Central memory CD8-positive, alpha-beta T cell (primary cell): ENCODE data around the gene JMJD1C.

ENCODE experiments used
- ATAC-seq: fragments of 150-1000 bp; cut with Tn5 transposase; replicated peaks from 2 replicates; pipeline ENCODE4 v1.10.0; 2022; ENCODE audit warnings: mild to moderate bottlenecking, moderate FRiP score, moderate number of reproducible peaks; ENCODE audit not compliant: poor library complexity, severe bottlenecking; ENCODE audit errors: extremely low read depth
- DNase-seq, 2 donors: peaks; one replicate each; pipeline ENCODE4 v3.0.0; 2021; ENCODE audit warnings: low spot score in 2 of 2
- H3K27ac Mint-ChIP-seq: one replicate; pipeline ENCODE4 v1.8.0; 2022; ENCODE audit warnings: low read depth, mild to moderate bottlenecking, moderate library complexity, mixed read lengths
- H3K27me3 Mint-ChIP-seq: one replicate; pipeline ENCODE4 v1.8.0; 2022; ENCODE audit warnings: mixed read lengths
- H3K36me3 Mint-ChIP-seq: one replicate; pipeline ENCODE4 v1.8.0; 2022; ENCODE audit warnings: mild to moderate bottlenecking, moderate library complexity, mixed read lengths; ENCODE audit not compliant: insufficient read depth
- H3K4me1 Mint-ChIP-seq: one replicate; pipeline ENCODE4 v1.8.0; 2022; ENCODE audit warnings: mixed read lengths
- H3K4me3 Mint-ChIP-seq: one replicate; pipeline ENCODE4 v1.8.0; 2022; ENCODE audit warnings: mild to moderate bottlenecking, moderate library complexity, mixed read lengths
- H3K9me3 Mint-ChIP-seq: one replicate; pipeline ENCODE4 v1.8.0; 2022; ENCODE audit warnings: mixed read lengths

JMJD1C gene

GRCh38 chr10:63375859-63376258, 89.9 kb downstream of the JMJD1C start:
- ATAC-seq = no peak
- Mint-ChIP-seq H3K36me3 (peaks cover 7% of the 10 kb centered on the region), H3K9me3 (no peaks in the 10 kb centered on the region), H3K27me3 (no peaks in the 10 kb centered on the region), H3K4me1 (peaks cover 32% of the 10 kb centered on the region), H3K4me3 (peak overlapping the region; percentile 13), H3K27ac (no peak overlapping the region)
- DNase-seq = no peak

GRCh38 chr10:63375458-63375857, 90.3 kb downstream of the JMJD1C start:
- no peak overlapping the region for H3K27ac Mint-ChIP-seq
- H3K27me3 Mint-ChIP-seq = no peaks in the 10 kb centered on the region
- peaks cover 32% of the 10 kb centered on the region for H3K4me1 Mint-ChIP-seq
- H3K9me3 Mint-ChIP-seq = no peaks in the 10 kb centered on the region
- ATAC-seq = no peak
- H3K36me3 Mint-ChIP-seq = peaks cover 7% of the 10 kb centered on the region
- no peak overlapping the region for H3K4me3 Mint-ChIP-seq
- DNase-seq = no peak

- Mint-ChIP-seq H3K4me3 (no peak overlapping the region), H3K36me3 (peaks cover 3% of the 10 kb centered on the region), H3K9me3 (no peaks in the 10 kb centered on the region), H3K27me3 (no peaks in the 10 kb centered on the region), H3K4me1 (peaks cover 32% of the 10 kb centered on the region), H3K27ac (no peak overlapping the region)
- DNase-seq (no peak), ATAC-seq (no peak)
Observed at GRCh38 chr10:63374991-63375390, 90.8 kb downstream of the JMJD1C start.

- ATAC-seq = no peak
- DNase-seq = no peak
- H3K4me1 Mint-ChIP-seq = peaks cover 32% of the 10 kb centered on the region
- no peak overlapping the region for H3K27ac Mint-ChIP-seq
- no peaks in the 10 kb centered on the region for H3K9me3 Mint-ChIP-seq
- H3K36me3 Mint-ChIP-seq = peaks cover 2% of the 10 kb centered on the region
- no peaks in the 10 kb centered on the region for H3K27me3 Mint-ChIP-seq
- H3K4me3 Mint-ChIP-seq = no peak overlapping the region
Observed at GRCh38 chr10:63373176-63373575, 92.6 kb downstream of the JMJD1C start.

- peaks cover 12% of the 10 kb centered on the region for H3K4me1 Mint-ChIP-seq
- DNase-seq = no peak
- H3K36me3 Mint-ChIP-seq = no peaks in the 10 kb centered on the region
- ATAC-seq = no peak
- no peak overlapping the region for H3K4me3 Mint-ChIP-seq
- no peaks in the 10 kb centered on the region for H3K9me3 Mint-ChIP-seq
- no peak overlapping the region for H3K27ac Mint-ChIP-seq
- H3K27me3 Mint-ChIP-seq = no peaks in the 10 kb centered on the region
Observed at GRCh38 chr10:63369711-63370110, 96.1 kb downstream of the JMJD1C start.

- ATAC-seq (no peak), DNase-seq (no peak)
- Mint-ChIP-seq H3K36me3 (no peaks in the 10 kb centered on the region), H3K4me3 (no peak overlapping the region), H3K4me1 (peaks cover 11% of the 10 kb centered on the region), H3K9me3 (no peaks in the 10 kb centered on the region), H3K27me3 (no peaks in the 10 kb centered on the region), H3K27ac (no peak overlapping the region)
Observed at GRCh38 chr10:63368365-63368764, 97.4 kb downstream of the JMJD1C start.

- ATAC-seq = no peak
- H3K9me3 Mint-ChIP-seq = no peaks in the 10 kb centered on the region
- H3K4me3 Mint-ChIP-seq = no peak overlapping the region
- H3K27ac Mint-ChIP-seq = no peak overlapping the region
- no peaks in the 10 kb centered on the region for H3K27me3 Mint-ChIP-seq
- peaks cover 5% of the 10 kb centered on the region for H3K4me1 Mint-ChIP-seq
- no peaks in the 10 kb centered on the region for H3K36me3 Mint-ChIP-seq
- no peak for DNase-seq
Observed at GRCh38 chr10:63366933-63367332, 98.8 kb downstream of the JMJD1C start.

- DNase-seq (no peak), ATAC-seq (no peak)
- peaks cover 5% of the 10 kb centered on the region for H3K4me1 Mint-ChIP-seq
- H3K4me3 Mint-ChIP-seq = no peak overlapping the region
- no peaks in the 10 kb centered on the region for H3K9me3 Mint-ChIP-seq
- H3K27me3 Mint-ChIP-seq = no peaks in the 10 kb centered on the region
- no peak overlapping the region for H3K27ac Mint-ChIP-seq
- peaks cover 1% of the 10 kb centered on the region for H3K36me3 Mint-ChIP-seq
Observed at GRCh38 chr10:63365976-63366765, 99.6 kb downstream of the JMJD1C start.

- DNase-seq (no peak), ATAC-seq (no peak)
- H3K9me3 Mint-ChIP-seq = no peaks in the 10 kb centered on the region
- H3K27ac Mint-ChIP-seq = peak overlapping the region; percentile 7
- no peaks in the 10 kb centered on the region for H3K27me3 Mint-ChIP-seq
- H3K36me3 Mint-ChIP-seq = peaks cover 2% of the 10 kb centered on the region
- peaks cover 5% of the 10 kb centered on the region for H3K4me1 Mint-ChIP-seq
- no peak overlapping the region for H3K4me3 Mint-ChIP-seq
Observed at GRCh38 chr10:63364918-63365317, 100.9 kb downstream of the JMJD1C start.

- Mint-ChIP-seq H3K36me3 (peaks cover 2% of the 10 kb centered on the region), H3K27ac (no peak overlapping the region), H3K9me3 (no peaks in the 10 kb centered on the region), H3K4me1 (peaks cover 5% of the 10 kb centered on the region), H3K27me3 (no peaks in the 10 kb centered on the region), H3K4me3 (no peak overlapping the region)
- DNase-seq (no peak), ATAC-seq (no peak)
Observed at GRCh38 chr10:63363951-63364350, 101.8 kb downstream of the JMJD1C start.

GRCh38 chr10:63355682-63356081, 110.1 kb downstream of the JMJD1C start:
- Mint-ChIP-seq H3K9me3 (no peaks in the 10 kb centered on the region), H3K27me3 (no peaks in the 10 kb centered on the region), H3K4me3 (no peak overlapping the region), H3K4me1 (peaks cover 11% of the 10 kb centered on the region), H3K27ac (no peak overlapping the region), H3K36me3 (no peaks in the 10 kb centered on the region)
- DNase-seq (no peak), ATAC-seq (no peak)

- H3K4me3 Mint-ChIP-seq = no peak overlapping the region
- H3K27me3 Mint-ChIP-seq = no peaks in the 10 kb centered on the region
- no peak for ATAC-seq
- no peak for DNase-seq
- no peaks in the 10 kb centered on the region for H3K9me3 Mint-ChIP-seq
- no peaks in the 10 kb centered on the region for H3K36me3 Mint-ChIP-seq
- peaks cover 15% of the 10 kb centered on the region for H3K4me1 Mint-ChIP-seq
- no peak overlapping the region for H3K27ac Mint-ChIP-seq
Observed at GRCh38 chr10:63352976-63353375, 112.8 kb downstream of the JMJD1C start.

GRCh38 chr10:63348245-63348850, 117.4 kb downstream of the JMJD1C start:
- H3K4me3 Mint-ChIP-seq = no peak overlapping the region
- H3K27me3 Mint-ChIP-seq = no peaks in the 10 kb centered on the region
- peaks cover 9% of the 10 kb centered on the region for H3K4me1 Mint-ChIP-seq
- no peak for DNase-seq
- H3K27ac Mint-ChIP-seq = no peak overlapping the region
- no peaks in the 10 kb centered on the region for H3K36me3 Mint-ChIP-seq
- no peak for ATAC-seq
- H3K9me3 Mint-ChIP-seq = no peaks in the 10 kb centered on the region
